K562 (cell line): ENCODE measurements around the gene MSTO1. TPM values are rescaled to one million over a fixed set of nuclear protein-coding genes. Genes with fewer than 3 reads are reported as not detected.

Experiments
- polyA plus RNA-seq, 8 experiments: library from polyadenylated mRNA; depleted of rRNA in 4 of 8; stranded (reverse) in 5 of 8; unstranded in 3 of 8; fragments of >200 nt; fragmentation: Nextera tagmentation in 2 of 8; fragmentation: Illumina TruSeq in 1 of 8; extraction: Ambion mirVana in 2 of 8; extraction: Trizol in 1 of 8; gene quantifications; 2 replicates each; pipeline versions ENCODE4 v1.2.1 to v1.2.3, GENCODE V29; 2011 to 2014; ENCODE audit warnings: inconsistent platforms in 1 of 8, missing spikeins in 1 of 8
- small RNA-seq: library from RNA; depleted of rRNA; stranded (forward); fragments of <200 nt; gene quantifications from one replicate; pipeline ENCODE3, GENCODE V24; 2014
- total RNA-seq, 7 experiments: library from RNA; depleted of rRNA in 6 of 7; stranded (reverse); fragments of >200 nt in 6 of 7; fragmentation: Illumina TruSeq in 2 of 7; extraction: Trizol in 2 of 7; gene quantifications; 2 replicates each; pipeline versions ENCODE4 v1.2.1 to v1.2.3, GENCODE V29; 2011 to 2021; ENCODE audit warnings: low replicate concordance in 1 of 7

Gene MSTO1
- total and polyA plus RNA-seq, 9 of the 15 experiments (the other 6 are each of a cell fraction or from before 2014, with no cell fraction given): 18.8 to 71.1 (median 47.3) TPM

Small RNA genes within 50 kb of the gene (small RNA-seq; reads per million reads assigned to genes)
- gene AL353807.4: not detected

Other genes with a start within 250 kb of the MSTO1 start
- gene ASH1L, start 47.4 kb upstream of the MSTO1 start, total RNA-seq (2014; rRNA removed): 10.7 and 12.7 TPM in 2 replicates
- gene ASH1L, start 47.4 kb upstream of the MSTO1 start, total RNA-seq (2014; rRNA removed; fragmentation: Illumina TruSeq; extraction: Trizol): 17.2 and 19.1 TPM in 2 replicates
- gene ASH1L, start 47.4 kb upstream of the MSTO1 start, total RNA-seq (2015; rRNA removed; fragmentation: Illumina TruSeq; extraction: Trizol): 23.3 and 24.2 TPM in 2 replicates
- 20.2 and 22.7 TPM in 2 replicates for gene ASH1L, start 47.4 kb upstream of the MSTO1 start, total RNA-seq (2021)
- gene ASH1L, start 47.4 kb upstream of the MSTO1 start, polyA plus RNA-seq (2011; rRNA removed): 16.7 and 18.6 TPM in 2 replicates
- 11.9 and 14.6 TPM in 2 replicates for gene ASH1L, start 47.4 kb upstream of the MSTO1 start, polyA plus RNA-seq (2014; fragmentation: Illumina TruSeq; extraction: Trizol)
- gene ASH1L, start 47.4 kb upstream of the MSTO1 start, polyA plus RNA-seq (2014; fragmentation: Nextera tagmentation; extraction: Ambion mirVana): 1 to 10 TPM; 2.0 to 6.0 TPM
- gene ASH1L, start 47.4 kb upstream of the MSTO1 start, polyA plus RNA-seq (2014; rRNA removed): 8.8 and 11.4 TPM in 2 replicates
- gene YY1AP1, start 78.6 kb downstream of the MSTO1 start, total RNA-seq (2014; rRNA removed): 28.0 and 33.5 TPM in 2 replicates
- gene YY1AP1, start 78.6 kb downstream of the MSTO1 start, total RNA-seq (2014; rRNA removed; fragmentation: Illumina TruSeq; extraction: Trizol): 42.1 and 44.5 TPM in 2 replicates
- gene YY1AP1, start 78.6 kb downstream of the MSTO1 start, total RNA-seq (2015; rRNA removed; fragmentation: Illumina TruSeq; extraction: Trizol): 43.2 and 44.8 TPM in 2 replicates
- 50.3 and 52.1 TPM in 2 replicates for gene YY1AP1, start 78.6 kb downstream of the MSTO1 start, total RNA-seq (2021)
- gene YY1AP1, start 78.6 kb downstream of the MSTO1 start, polyA plus RNA-seq (2011; rRNA removed): 90.7 and 106 TPM in 2 replicates
- gene YY1AP1, start 78.6 kb downstream of the MSTO1 start, polyA plus RNA-seq (2014; fragmentation: Illumina TruSeq; extraction: Trizol): 78.1 and 85.1 TPM in 2 replicates
- 10 to 100 TPM; 18.4 to 35.2 TPM for gene YY1AP1, start 78.6 kb downstream of the MSTO1 start, polyA plus RNA-seq (2014; fragmentation: Nextera tagmentation; extraction: Ambion mirVana)
- 42.9 and 44.5 TPM in 2 replicates for gene YY1AP1, start 78.6 kb downstream of the MSTO1 start, polyA plus RNA-seq (2014; rRNA removed)
- gene DAP3, start 78.9 kb downstream of the MSTO1 start, total RNA-seq (2014; rRNA removed): 129 and 155 TPM in 2 replicates
- gene DAP3, start 78.9 kb downstream of the MSTO1 start, total RNA-seq (2014; rRNA removed; fragmentation: Illumina TruSeq; extraction: Trizol): 250 and 288 TPM in 2 replicates
- 202 and 215 TPM in 2 replicates for gene DAP3, start 78.9 kb downstream of the MSTO1 start, total RNA-seq (2015; rRNA removed; fragmentation: Illumina TruSeq; extraction: Trizol)
- gene DAP3, start 78.9 kb downstream of the MSTO1 start, total RNA-seq (2021): 242 and 246 TPM in 2 replicates
- gene DAP3, start 78.9 kb downstream of the MSTO1 start, polyA plus RNA-seq (2011; rRNA removed): 431 and 484 TPM in 2 replicates
- gene DAP3, start 78.9 kb downstream of the MSTO1 start, polyA plus RNA-seq (2014; fragmentation: Illumina TruSeq; extraction: Trizol): 402 and 404 TPM in 2 replicates
- 100 to 1,000 TPM; 298 to 468 TPM for gene DAP3, start 78.9 kb downstream of the MSTO1 start, polyA plus RNA-seq (2014; fragmentation: Nextera tagmentation; extraction: Ambion mirVana)
- gene DAP3, start 78.9 kb downstream of the MSTO1 start, polyA plus RNA-seq (2014; rRNA removed): 344 and 358 TPM in 2 replicates
- 29.0 and 30.0 TPM in 2 replicates for gene GON4L, start 247.0 kb downstream of the MSTO1 start, total RNA-seq (2014; rRNA removed)
- gene GON4L, start 247.0 kb downstream of the MSTO1 start, total RNA-seq (2014; rRNA removed; fragmentation: Illumina TruSeq; extraction: Trizol): 35.5 and 40.1 TPM in 2 replicates
- gene GON4L, start 247.0 kb downstream of the MSTO1 start, total RNA-seq (2015; rRNA removed; fragmentation: Illumina TruSeq; extraction: Trizol): 33.6 and 34.3 TPM in 2 replicates
- 42.6 and 47.4 TPM in 2 replicates for gene GON4L, start 247.0 kb downstream of the MSTO1 start, total RNA-seq (2021)
- 32.4 and 40.4 TPM in 2 replicates for gene GON4L, start 247.0 kb downstream of the MSTO1 start, polyA plus RNA-seq (2011; rRNA removed)
- 35.1 and 37.4 TPM in 2 replicates for gene GON4L, start 247.0 kb downstream of the MSTO1 start, polyA plus RNA-seq (2014; fragmentation: Illumina TruSeq; extraction: Trizol)
- 10 to 100 TPM; 20.2 to 38.9 TPM for gene GON4L, start 247.0 kb downstream of the MSTO1 start, polyA plus RNA-seq (2014; fragmentation: Nextera tagmentation; extraction: Ambion mirVana)
- 32.1 and 33.0 TPM in 2 replicates for gene GON4L, start 247.0 kb downstream of the MSTO1 start, polyA plus RNA-seq (2014; rRNA removed)
- 0.05 and 0.12 TPM in 2 replicates for gene SYT11, start 249.3 kb downstream of the MSTO1 start, total RNA-seq (2014; rRNA removed)
- 0.07 and 0.13 TPM in 2 replicates for gene SYT11, start 249.3 kb downstream of the MSTO1 start, total RNA-seq (2014; rRNA removed; fragmentation: Illumina TruSeq; extraction: Trizol)
- 0.11 TPM in 2 replicates for gene SYT11, start 249.3 kb downstream of the MSTO1 start, total RNA-seq (2015; rRNA removed; fragmentation: Illumina TruSeq; extraction: Trizol)
- gene SYT11, start 249.3 kb downstream of the MSTO1 start, total RNA-seq (2021): 0.18 and 0.20 TPM in 2 replicates
- 0.17 and 0.26 TPM in 2 replicates for gene SYT11, start 249.3 kb downstream of the MSTO1 start, polyA plus RNA-seq (2011; rRNA removed)
- gene SYT11, start 249.3 kb downstream of the MSTO1 start, polyA plus RNA-seq (2014; fragmentation: Illumina TruSeq; extraction: Trizol): 0.13 and 0.19 TPM in 2 replicates
- gene SYT11, start 249.3 kb downstream of the MSTO1 start, polyA plus RNA-seq (2014; fragmentation: Nextera tagmentation; extraction: Ambion mirVana): under 1 TPM; 0.08 to 0.11 TPM
- gene SYT11, start 249.3 kb downstream of the MSTO1 start, polyA plus RNA-seq (2014; rRNA removed): 0.05 and 0.11 TPM in 2 replicates